Neural cell (in vitro differentiated cells): ENCODE data around the gene MTMR12. TPM values are rescaled to one million over a fixed set of nuclear protein-coding genes. Genes with fewer than 3 reads are reported as not detected.

Experiments
- H2AFZ ChIP-seq: fragments of 200-600, 300-800 bp; sonication (generic), shearing (Covaris generic); 2 replicates; pipeline ENCODE4 v1.6.0; 2014; ENCODE audit warnings: low read depth, mild to moderate bottlenecking, antibody characterized with exemption, low read length, moderate library complexity
- H3F3A ChIP-seq: fragments of 200-600 bp; shearing (Covaris generic); 2 replicates; pipeline ENCODE4 v1.6.1; 2016; ENCODE audit warnings: mild to moderate bottlenecking, moderate library complexity, mixed read lengths, antibody characterized with exemption, low read length; ENCODE audit not compliant: insufficient read depth, poor library complexity, severe bottlenecking
- H3K27ac ChIP-seq: fragments of 200-600, 300-800 bp; sonication (generic), shearing (Covaris generic); 2 replicates; pipeline ENCODE4 v1.5.1; 2014; ENCODE audit warnings: mild to moderate bottlenecking, low read length, moderate library complexity
- H3K27me3 ChIP-seq: fragments of 300-800, 200-600 bp; sonication (generic), shearing (Covaris generic); 2 replicates; pipeline ENCODE4 v1.6.0; 2014; ENCODE audit warnings: mild to moderate bottlenecking, low read depth, low read length, moderate library complexity; ENCODE audit not compliant: insufficient read depth
- H3K36me3 ChIP-seq: fragments of 300-800, 200-600 bp; sonication (generic), shearing (Covaris generic); 2 replicates; pipeline ENCODE4 v1.5.1; 2014; ENCODE audit warnings: mild to moderate bottlenecking, antibody characterized with exemption, low read length, moderate library complexity; ENCODE audit not compliant: insufficient read depth
- H3K4me2 ChIP-seq: fragments of 300-800, 200-600 bp; sonication (generic), shearing (Covaris generic); 2 replicates; pipeline ENCODE4 v1.6.0; 2014; ENCODE audit warnings: mild to moderate bottlenecking, low read length
- H3K4me3 ChIP-seq: fragments of 300-800, 200-600 bp; sonication (generic), shearing (Covaris generic); 2 replicates; pipeline ENCODE4 v1.5.1; 2014; ENCODE audit warnings: mild to moderate bottlenecking, low read length, moderate library complexity
- H3K79me2 ChIP-seq: fragments of 200-600 bp; shearing (Covaris generic); replicated peaks from 2 replicates; pipeline ENCODE4 v1.6.0; 2014; ENCODE audit warnings: mild to moderate bottlenecking, low read length, moderate library complexity; ENCODE audit not compliant: insufficient read depth
- H3K9ac ChIP-seq: fragments of 300-800, 200-600 bp; sonication (generic), shearing (Covaris generic); 2 replicates; pipeline ENCODE4 v1.6.1; 2016; ENCODE audit warnings: mild to moderate bottlenecking, low read length, mixed read lengths
- H3K9me2 ChIP-seq: fragments of 200-600 bp; shearing (Covaris generic); 2 replicates; pipeline ENCODE4 v1.6.1; 2016; ENCODE audit warnings: mild to moderate bottlenecking, low read length, mixed read lengths; ENCODE audit not compliant: insufficient read depth
- H3K9me3 ChIP-seq: fragments of 200-600, 300-800 bp; sonication (generic), shearing (Covaris generic); 2 replicates; pipeline ENCODE4 v1.6.1; 2016; ENCODE audit warnings: mild to moderate bottlenecking, mixed run types, low read length, moderate library complexity, mixed read lengths
- H4K20me1 ChIP-seq: fragments of 200-600 bp; shearing (Covaris generic); 2 replicates; pipeline ENCODE4 v1.6.1; 2016; ENCODE audit warnings: mild to moderate bottlenecking, mixed run types; ENCODE audit not compliant: insufficient read depth
- CTCF ChIP-seq: fragments of 450-650 bp; IDR thresholded peaks from 2 replicates; pipeline ENCODE4 v1.5.1; 2014; ENCODE audit warnings: antibody characterized with exemption, mild to moderate bottlenecking, moderate library complexity; ENCODE audit not compliant: poor library complexity, severe bottlenecking
- EP300 ChIP-seq: fragments of 450-650 bp; conservative IDR thresholded peaks from 2 replicates; pipeline ENCODE4 v1.6.1; 2014; ENCODE audit warnings: antibody characterized with exemption, mild to moderate bottlenecking, moderate library complexity; ENCODE audit not compliant: poor library complexity, severe bottlenecking
- EZH2 ChIP-seq: fragments of 200-600, 300-800 bp; shearing (Covaris generic), sonication (generic); IDR thresholded peaks from 2 replicates; pipeline ENCODE4 v1.6.1; 2014; ENCODE audit warnings: antibody characterized with exemption, low read length, borderline replicate concordance, mild to moderate bottlenecking; ENCODE audit not compliant: insufficient read depth, poor library complexity, severe bottlenecking
- MXI1 ChIP-seq: fragments of 450-650 bp; conservative IDR thresholded peaks from 2 replicates; pipeline ENCODE4 v1.6.1; 2014; ENCODE audit warnings: antibody characterized with exemption, mild to moderate bottlenecking; ENCODE audit not compliant: poor library complexity, severe bottlenecking
- POLR2AphosphoS5 ChIP-seq: IDR thresholded peaks from 2 replicates; pipeline ENCODE4 v1.6.1; 2012
- RAD21 ChIP-seq: fragments of 450-650 bp; conservative IDR thresholded peaks from 2 replicates; pipeline ENCODE4 v1.6.1; 2014; ENCODE audit warnings: antibody characterized with exemption, mild to moderate bottlenecking, moderate library complexity
- REST ChIP-seq: IDR thresholded peaks from 2 replicates; pipeline ENCODE4 v1.6.1; 2012; ENCODE audit warnings: borderline replicate concordance
- SMC3 ChIP-seq: fragments of 450-650 bp; conservative IDR thresholded peaks from 2 replicates; pipeline ENCODE4 v1.6.1; 2014; ENCODE audit warnings: antibody characterized with exemption, mild to moderate bottlenecking, moderate library complexity; ENCODE audit not compliant: poor library complexity
- TAF1 ChIP-seq: IDR thresholded peaks from 2 replicates; pipeline ENCODE4 v1.6.1; 2012; ENCODE audit warnings: low read depth
- polyA plus RNA-seq: library from polyadenylated mRNA; depleted of rRNA; stranded (reverse); fragments of >200 nt; gene quantifications from 2 replicates; pipeline ENCODE4 v1.2.3, GENCODE V29; 2014

The MTMR12 gene
- polyA plus RNA-seq, 1 donor from 2014 or later: 13.5 TPM

GRCh38 chr5:32190095-32190494 lies 122.6 kb downstream of the MTMR12 start:
- Histone ChIP-seq H3K79me2 (no peaks in the 10 kb centered on the region), H3K9me3 (no peaks in the 10 kb centered on the region), H3K4me2 (no peak overlapping the region), H3K4me3 (no peak overlapping the region), H3K9ac (no peak overlapping the region), H3K27ac (no peak overlapping the region), H4K20me1 (no peaks in the 10 kb centered on the region), H3F3A (no peaks in the 10 kb centered on the region), H3K36me3 (no peaks in the 10 kb centered on the region), H3K27me3 (no peaks in the 10 kb centered on the region), H2AFZ (no peak overlapping the region), H3K9me2 (no peaks in the 10 kb centered on the region)
- no peak for TF ChIP-seq POLR2AphosphoS5
- TF ChIP-seq EZH2: no peak
- TF ChIP-seq EP300: no peak
- no peak for TF ChIP-seq CTCF
- TF ChIP-seq TAF1: no peak
- no peak for TF ChIP-seq SMC3
- TF ChIP-seq REST: no peak
- TF ChIP-seq MXI1: no peak
- no peak for TF ChIP-seq RAD21

GRCh38 chr5:32187675-32188074 lies 125.1 kb downstream of the MTMR12 start:
- H3K79me2 ChIP-seq: no peaks in the 10 kb centered on the region
- no peaks in the 10 kb centered on the region for H4K20me1 ChIP-seq
- no peaks in the 10 kb centered on the region for H3K9me2 ChIP-seq
- no peak overlapping the region for H2AFZ ChIP-seq
- no peak overlapping the region for H3K27ac ChIP-seq
- TF ChIP-seq REST: no peak
- no peak for TF ChIP-seq RAD21
- no peak for TF ChIP-seq EZH2
- TF ChIP-seq CTCF: no peak
- TF ChIP-seq SMC3: no peak
- TF ChIP-seq MXI1: no peak
- no peak for TF ChIP-seq TAF1
- TF ChIP-seq EP300: no peak
- no peak for TF ChIP-seq POLR2AphosphoS5
- H3F3A ChIP-seq: no peaks in the 10 kb centered on the region
- no peak overlapping the region for H3K4me3 ChIP-seq
- no peaks in the 10 kb centered on the region for H3K36me3 ChIP-seq
- no peaks in the 10 kb centered on the region for H3K9me3 ChIP-seq
- H3K27me3 ChIP-seq: no peaks in the 10 kb centered on the region
- no peak overlapping the region for H3K4me2 ChIP-seq
- H3K9ac ChIP-seq: no peak overlapping the region
